ENCODE measurements around the gene KLHL29. TPM values are rescaled to one million over a fixed set of nuclear protein-coding genes. Genes with fewer than 3 reads are reported as not detected.

KLHL29 gene
- total RNA-seq, 1 experiment from 2014 or later, result 7.7 TPM

GRCh38 chr2:23457990-23458682 is 73.2 kb downstream of the KLHL29 start:
- ChIA-PET POLR2A (no interaction called here), CTCF (no interaction called here)
- DNase-seq (ENCODE audit: low read depth, low spot score) (no peak), ATAC-seq (no peak)
- BruUV-seq (replicated peaks), result no TSS peak
- H3K36me3 ChIP-seq (ENCODE audit: control insufficient read depth, insufficient read depth, low read length), result no peaks in the 10 kb centered on the region
- TF ChIP-seq TCF7L2 (IDR thresholded peaks at IDR 0.05; ENCODE audit: low read depth, low read length), result no peak
- no peak for TF ChIP-seq SIN3A (IDR thresholded peaks at IDR 0.05; ENCODE audit: borderline replicate concordance, insufficient read depth, low read depth, low read length)
- TF ChIP-seq REST (IDR thresholded peaks at IDR 0.05; ENCODE audit: insufficient read depth in 1 of 2, low read depth in 2 of 2, low read length in 1 of 2), result no peak
- no peak for TF ChIP-seq CTCF (IDR thresholded peaks at IDR 0.05)
- TF ChIP-seq POLR2AphosphoS5 (IDR thresholded peaks at IDR 0.05; ENCODE audit: low read depth, low read length), result no peak
- H3K27me3 ChIP-seq (ENCODE audit: control insufficient read depth, insufficient read depth, low read length), result no peaks in the 10 kb centered on the region
- H3K27ac ChIP-seq (ENCODE audit: low read length), result no peak overlapping the region
- H3K4me3 ChIP-seq (ENCODE audit: low read depth in 2 of 2, low read length in 2 of 2), result no peak overlapping the region
- no peaks in the 10 kb centered on the region for H3K4me1 ChIP-seq (ENCODE audit: control insufficient read depth, insufficient read depth, low read length)
- intact Hi-C loops (cut with micrococcal nuclease; ENCODE audit: unreplicated experiment) (no loop called here), in situ Hi-C loops (cut with HindIII; ENCODE audit: low pct_unique_long_range_greater_than_20kb, low sequenced_read_pairs) (no loop called here)
- H3K9me3 ChIP-seq (ENCODE audit: control insufficient read depth, insufficient read depth, low read depth, low read length), result no peaks in the 10 kb centered on the region

GRCh38 chr2:23459032-23459431 is 74.1 kb downstream of the KLHL29 start:
- no TSS peak for BruUV-seq (replicated peaks)
- H3K4me3 ChIP-seq (ENCODE audit: low read depth in 2 of 2, low read length in 2 of 2), result no peak overlapping the region
- CTCF ChIA-PET, result no interaction called here
- ATAC-seq, result no peak
- H3K27ac ChIP-seq (ENCODE audit: low read length), result no peak overlapping the region
- H3K9me3 ChIP-seq (ENCODE audit: control insufficient read depth, insufficient read depth, low read depth, low read length), result no peaks in the 10 kb centered on the region
- H3K4me1 ChIP-seq (ENCODE audit: control insufficient read depth, insufficient read depth, low read length), result no peaks in the 10 kb centered on the region
- intact Hi-C loops (cut with micrococcal nuclease; ENCODE audit: unreplicated experiment), result no loop called here
- POLR2A ChIA-PET, result no interaction called here
- in situ Hi-C loops (cut with HindIII; ENCODE audit: low pct_unique_long_range_greater_than_20kb, low sequenced_read_pairs), result no loop called here
- no peak for DNase-seq (ENCODE audit: low read depth, low spot score)
- H3K27me3 ChIP-seq (ENCODE audit: control insufficient read depth, insufficient read depth, low read length), result no peaks in the 10 kb centered on the region
- H3K36me3 ChIP-seq (ENCODE audit: control insufficient read depth, insufficient read depth, low read length), result no peaks in the 10 kb centered on the region
- no peak for TF ChIP-seq TCF7L2 (IDR thresholded peaks at IDR 0.05; ENCODE audit: low read depth, low read length)

- TF ChIP-seq TCF7L2 (IDR thresholded peaks at IDR 0.05; ENCODE audit: low read depth, low read length) (no peak), CTCF (IDR thresholded peaks at IDR 0.05) (peak; percentile 74)
These were observed 75.2 kb downstream of the KLHL29 start for GRCh38 chr2:23460228-23460627.

More at GRCh38 chr2:23460228-23460627, 75.2 kb downstream of the KLHL29 start:
- POLR2A ChIA-PET, result no interaction called here
- peak; percentile 58; the same call in 1 of the 2 replicates for ATAC-seq
- BruUV-seq (replicated peaks), result no TSS peak
- in situ Hi-C loops (cut with HindIII; ENCODE audit: low pct_unique_long_range_greater_than_20kb, low sequenced_read_pairs), result no loop called here
- peak; percentile 24 for DNase-seq (ENCODE audit: low read depth, low spot score)
- Histone ChIP-seq H3K36me3 (ENCODE audit: control insufficient read depth, insufficient read depth, low read length) (no peaks in the 10 kb centered on the region), H3K27me3 (ENCODE audit: control insufficient read depth, insufficient read depth, low read length) (no peaks in the 10 kb centered on the region), H3K9me3 (ENCODE audit: control insufficient read depth, insufficient read depth, low read depth, low read length) (no peaks in the 10 kb centered on the region), H3K4me1 (ENCODE audit: control insufficient read depth, insufficient read depth, low read length) (no peaks in the 10 kb centered on the region), H3K4me3 (ENCODE audit: low read depth in 2 of 2, low read length in 2 of 2) (no peak overlapping the region), H3K27ac (ENCODE audit: low read length) (no peak overlapping the region)
- CTCF ChIA-PET, result no interaction called here
- intact Hi-C loops (cut with micrococcal nuclease; ENCODE audit: unreplicated experiment), result no loop called here

Measured in Panc1 (cell line).